ENCODE measurements around the gene GPATCH4.
"Not testable (repeated sequence)": the region's sequence is repeated elsewhere in the genome, so short reads cannot be mapped to it uniquely, and the experiment has no call there.

Gene GPATCH4

GRCh38 chr1:156625436-156626078 lies 24.3 kb upstream of the GPATCH4 start:
- no peak for DNase-seq

GRCh38 chr1:156624814-156625435 lies 23.6 kb upstream of the GPATCH4 start:
- DNase-seq, result no peak

GRCh38 chr1:156623946-156624813 lies 22.9 kb upstream of the GPATCH4 start:
- DNase-seq, result no peak

- no peak for DNase-seq
These were observed 21.5 kb upstream of the GPATCH4 start for GRCh38 chr1:156622581-156623297.

GRCh38 chr1:156619582-156619955 lies 18.3 kb upstream of the GPATCH4 start:
- DNase-seq, result no peak

- no peak for DNase-seq
These were observed 17.7 kb upstream of the GPATCH4 start, which contains the start of gene HAPLN2 for GRCh38 chr1:156618853-156619581. Gene HAPLN2, plus strand, starts transcription at chr1:156619415. Its CDS starts 4,076 bp downstream, at chr1:156623491.

- peak; percentile 15 for DNase-seq
These were observed 15.2 kb upstream of the GPATCH4 start for GRCh38 chr1:156616463-156616862.

GRCh38 chr1:156615946-156616345 lies 14.7 kb upstream of the GPATCH4 start:
- no peak for DNase-seq

GRCh38 chr1:156612666-156613065 lies 11.4 kb upstream of the GPATCH4 start:
- DNase-seq, result no peak

GRCh38 chr1:156610072-156610471 lies 8.8 kb upstream of the GPATCH4 start:
- DNase-seq, result not testable (repeated sequence)

GRCh38 chr1:156608981-156609380 lies 7.7 kb upstream of the GPATCH4 start:
- peak; percentile 16 for DNase-seq

- peak; percentile 79 for DNase-seq
These were observed 6.9 kb upstream of the GPATCH4 start for GRCh38 chr1:156608036-156608674.

- not testable (repeated sequence) for DNase-seq
These were observed 6.1 kb upstream of the GPATCH4 start for GRCh38 chr1:156607344-156607743.

- DNase-seq, result no peak
These were observed 1.3 kb upstream of the GPATCH4 start for GRCh38 chr1:156602557-156602993.

- DNase-seq, result no peak
These were observed 613 bp upstream of the GPATCH4 start for GRCh38 chr1:156601892-156602291.

GRCh38 chr1:156600733-156601121 lies 552 bp downstream of the GPATCH4 start:
- no peak for DNase-seq

GRCh38 chr1:156599811-156600210 lies 1.5 kb downstream of the GPATCH4 start:
- no peak for DNase-seq

- DNase-seq, result no peak
These were observed 2.4 kb downstream of the GPATCH4 start for GRCh38 chr1:156598731-156599432.

- no peak for DNase-seq
These were observed 3.2 kb downstream of the GPATCH4 start for GRCh38 chr1:156598125-156598524.

GRCh38 chr1:156596426-156596825 lies 4.9 kb downstream of the GPATCH4 start:
- no peak for DNase-seq

GRCh38 chr1:156595016-156595415 lies 6.3 kb downstream of the GPATCH4 start:
- DNase-seq, result no peak

All from NCI-H446 treated with DMSO at 0.1 percent for 48 hours (cell line).